ENCODE data around the gene EMILIN1. TPM values are rescaled to one million over a fixed set of nuclear protein-coding genes. Genes with fewer than 3 reads are reported as not detected.

The EMILIN1 gene
- total and polyA plus RNA-seq, 2 of the 8 experiments (the other 6 are each of a cell fraction or from before 2014, with no cell fraction given), result 1.9 to 3.0 TPM

GRCh38 chr2:27089111-27089954 is 10.9 kb downstream of the EMILIN1 start (continued):
- TF ChIP-seq CHD7 (IDR thresholded peaks at IDR 0.05; ENCODE audit: insufficient replicate concordance, low read length), result no peak
- TF ChIP-seq EZH2 (IDR thresholded peaks at IDR 0.05; ENCODE audit: low read depth, low read length, severe bottlenecking), result no peak
- TF ChIP-seq CHD1 (IDR thresholded peaks at IDR 0.05; ENCODE audit: low read depth, low read length), result no peak
- no peak for TF ChIP-seq SIX5 (IDR thresholded peaks at IDR 0.05; ENCODE audit: low read depth, low read length)
- no peak for TF ChIP-seq TCF12 (IDR thresholded peaks at IDR 0.05; ENCODE audit: low read depth, low read length)
- no peak for TF ChIP-seq CREB1 (IDR thresholded peaks at IDR 0.05)
- TF ChIP-seq KDM5A (IDR thresholded peaks at IDR 0.05; ENCODE audit: low read length), result no peak
- TF ChIP-seq SAP30 (IDR thresholded peaks at IDR 0.05; ENCODE audit: insufficient read depth, insufficient replicate concordance, low read length), result no peak
- TF ChIP-seq RBBP5 (IDR thresholded peaks at IDR 0.05; ENCODE audit: borderline replicate concordance, low read depth, low read length), result no peak
- TF ChIP-seq ASH2L (IDR thresholded peaks at IDR 0.05; ENCODE audit: low read length), result no peak

All from H1 (cell line).